ENCODE measurements around the gene SGTA. TPM values are rescaled to one million over a fixed set of nuclear protein-coding genes. Genes with fewer than 3 reads are reported as not detected.

The SGTA gene
- total and polyA plus RNA-seq, 9 of the 15 experiments (the other 6 are each of a cell fraction or from before 2014, with no cell fraction given): 1.4 to 110 (median 49.9) TPM

DNA sequence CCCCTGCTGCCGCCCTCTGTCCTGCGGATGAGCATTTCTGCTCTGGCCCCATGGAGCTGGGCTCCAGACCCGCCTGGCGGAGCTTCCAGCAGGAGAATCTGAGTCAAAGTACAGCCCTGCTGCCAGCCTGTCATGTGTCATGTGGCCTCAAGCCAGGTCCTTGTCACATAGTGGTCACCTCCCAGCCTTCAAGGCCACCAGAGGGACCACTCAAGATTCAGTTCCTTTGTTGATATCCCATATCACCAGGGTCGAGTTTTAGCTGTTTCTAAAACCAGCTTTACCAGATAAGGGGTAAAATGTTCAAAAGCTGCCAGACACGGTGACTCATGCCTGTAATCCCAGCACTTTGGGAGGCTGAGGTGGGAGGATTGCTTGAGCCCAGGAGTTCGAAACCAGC lies 15.7 kb upstream of the SGTA start (continued):
- TF ChIP-seq TCF3 (CRISPR knock-in tag; IDR thresholded peaks at IDR 0.05): peak; percentile 31; the same call in 1 of the 2 replicates
- no peak for TF ChIP-seq TAF9B (IDR thresholded peaks at IDR 0.05; ENCODE audit: partially characterized antibody)
- TF ChIP-seq, protein P1, sequence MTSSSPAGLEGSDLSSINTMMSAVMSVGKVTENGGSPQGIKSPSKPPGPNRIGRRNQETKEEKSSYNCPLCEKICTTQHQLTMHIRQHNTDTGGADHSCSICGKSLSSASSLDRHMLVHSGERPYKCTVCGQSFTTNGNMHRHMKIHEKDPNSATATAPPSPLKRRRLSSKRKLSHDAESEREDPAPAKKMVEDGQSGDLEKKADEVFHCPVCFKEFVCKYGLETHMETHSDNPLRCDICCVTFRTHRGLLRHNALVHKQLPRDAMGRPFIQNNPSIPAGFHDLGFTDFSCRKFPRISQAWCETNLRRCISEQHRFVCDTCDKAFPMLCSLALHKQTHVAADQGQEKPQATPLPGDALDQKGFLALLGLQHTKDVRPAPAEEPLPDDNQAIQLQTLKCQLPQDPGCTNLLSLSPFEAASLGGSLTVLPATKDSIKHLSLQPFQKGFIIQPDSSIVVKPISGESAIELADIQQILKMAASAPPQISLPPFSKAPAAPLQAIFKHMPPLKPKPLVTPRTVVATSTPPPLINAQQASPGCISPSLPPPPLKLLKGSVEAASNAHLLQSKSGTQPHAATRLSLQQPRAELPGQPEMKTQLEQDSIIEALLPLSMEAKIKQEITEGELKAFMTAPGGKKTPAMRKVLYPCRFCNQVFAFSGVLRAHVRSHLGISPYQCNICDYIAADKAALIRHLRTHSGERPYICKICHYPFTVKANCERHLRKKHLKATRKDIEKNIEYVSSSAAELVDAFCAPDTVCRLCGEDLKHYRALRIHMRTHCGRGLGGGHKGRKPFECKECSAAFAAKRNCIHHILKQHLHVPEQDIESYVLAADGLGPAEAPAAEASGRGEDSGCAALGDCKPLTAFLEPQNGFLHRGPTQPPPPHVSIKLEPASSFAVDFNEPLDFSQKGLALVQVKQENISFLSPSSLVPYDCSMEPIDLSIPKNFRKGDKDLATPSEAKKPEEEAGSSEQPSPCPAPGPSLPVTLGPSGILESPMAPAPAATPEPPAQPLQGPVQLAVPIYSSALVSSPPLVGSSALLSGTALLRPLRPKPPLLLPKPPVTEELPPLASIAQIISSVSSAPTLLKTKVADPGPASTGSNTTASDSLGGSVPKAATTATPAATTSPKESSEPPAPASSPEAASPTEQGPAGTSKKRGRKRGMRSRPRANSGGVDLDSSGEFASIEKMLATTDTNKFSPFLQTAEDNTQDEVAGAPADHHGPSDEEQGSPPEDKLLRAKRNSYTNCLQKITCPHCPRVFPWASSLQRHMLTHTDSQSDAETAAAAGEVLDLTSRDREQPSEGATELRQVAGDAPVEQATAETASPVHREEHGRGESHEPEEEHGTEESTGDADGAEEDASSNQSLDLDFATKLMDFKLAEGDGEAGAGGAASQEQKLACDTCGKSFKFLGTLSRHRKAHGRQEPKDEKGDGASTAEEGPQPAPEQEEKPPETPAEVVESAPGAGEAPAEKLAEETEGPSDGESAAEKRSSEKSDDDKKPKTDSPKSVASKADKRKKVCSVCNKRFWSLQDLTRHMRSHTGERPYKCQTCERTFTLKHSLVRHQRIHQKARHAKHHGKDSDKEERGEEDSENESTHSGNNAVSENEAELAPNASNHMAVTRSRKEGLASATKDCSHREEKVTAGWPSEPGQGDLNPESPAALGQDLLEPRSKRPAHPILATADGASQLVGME (CRISPR knock-in tag; IDR thresholded peaks at IDR 0.05): no peak
- TF ChIP-seq, protein P2, sequence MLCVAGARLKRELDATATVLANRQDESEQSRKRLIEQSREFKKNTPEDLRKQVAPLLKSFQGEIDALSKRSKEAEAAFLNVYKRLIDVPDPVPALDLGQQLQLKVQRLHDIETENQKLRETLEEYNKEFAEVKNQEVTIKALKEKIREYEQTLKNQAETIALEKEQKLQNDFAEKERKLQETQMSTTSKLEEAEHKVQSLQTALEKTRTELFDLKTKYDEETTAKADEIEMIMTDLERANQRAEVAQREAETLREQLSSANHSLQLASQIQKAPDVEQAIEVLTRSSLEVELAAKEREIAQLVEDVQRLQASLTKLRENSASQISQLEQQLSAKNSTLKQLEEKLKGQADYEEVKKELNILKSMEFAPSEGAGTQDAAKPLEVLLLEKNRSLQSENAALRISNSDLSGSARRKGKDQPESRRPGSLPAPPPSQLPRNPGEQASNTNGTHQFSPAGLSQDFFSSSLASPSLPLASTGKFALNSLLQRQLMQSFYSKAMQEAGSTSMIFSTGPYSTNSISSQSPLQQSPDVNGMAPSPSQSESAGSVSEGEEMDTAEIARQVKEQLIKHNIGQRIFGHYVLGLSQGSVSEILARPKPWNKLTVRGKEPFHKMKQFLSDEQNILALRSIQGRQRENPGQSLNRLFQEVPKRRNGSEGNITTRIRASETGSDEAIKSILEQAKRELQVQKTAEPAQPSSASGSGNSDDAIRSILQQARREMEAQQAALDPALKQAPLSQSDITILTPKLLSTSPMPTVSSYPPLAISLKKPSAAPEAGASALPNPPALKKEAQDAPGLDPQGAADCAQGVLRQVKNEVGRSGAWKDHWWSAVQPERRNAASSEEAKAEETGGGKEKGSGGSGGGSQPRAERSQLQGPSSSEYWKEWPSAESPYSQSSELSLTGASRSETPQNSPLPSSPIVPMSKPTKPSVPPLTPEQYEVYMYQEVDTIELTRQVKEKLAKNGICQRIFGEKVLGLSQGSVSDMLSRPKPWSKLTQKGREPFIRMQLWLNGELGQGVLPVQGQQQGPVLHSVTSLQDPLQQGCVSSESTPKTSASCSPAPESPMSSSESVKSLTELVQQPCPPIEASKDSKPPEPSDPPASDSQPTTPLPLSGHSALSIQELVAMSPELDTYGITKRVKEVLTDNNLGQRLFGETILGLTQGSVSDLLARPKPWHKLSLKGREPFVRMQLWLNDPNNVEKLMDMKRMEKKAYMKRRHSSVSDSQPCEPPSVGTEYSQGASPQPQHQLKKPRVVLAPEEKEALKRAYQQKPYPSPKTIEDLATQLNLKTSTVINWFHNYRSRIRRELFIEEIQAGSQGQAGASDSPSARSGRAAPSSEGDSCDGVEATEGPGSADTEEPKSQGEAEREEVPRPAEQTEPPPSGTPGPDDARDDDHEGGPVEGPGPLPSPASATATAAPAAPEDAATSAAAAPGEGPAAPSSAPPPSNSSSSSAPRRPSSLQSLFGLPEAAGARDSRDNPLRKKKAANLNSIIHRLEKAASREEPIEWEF (CRISPR knock-in tag; IDR thresholded peaks at IDR 0.05): no peak
- TF ChIP-seq ZZZ3 (IDR thresholded peaks at IDR 0.05): no peak
- 0 out of 2 replicates have a peak, but pooled peaks have one; percentile 34 for TF ChIP-seq JUND (IDR thresholded peaks at IDR 0.05; ENCODE audit: borderline replicate concordance, low read depth, low read length)
- TF ChIP-seq JUND (tag; IDR thresholded peaks at IDR 0.05; ENCODE audit: borderline replicate concordance, low read depth, low read length): no peak
- no peak for TF ChIP-seq SMARCA5 (IDR thresholded peaks at IDR 0.05)
- TF ChIP-seq NR1H2 (CRISPR knock-in tag; IDR thresholded peaks at IDR 0.05): no peak
- TF ChIP-seq ZNF24 (IDR thresholded peaks at IDR 0.05): no peak
- no peak for TF ChIP-seq GABPB1 (CRISPR knock-in tag; IDR thresholded peaks at IDR 0.05)
- no peak for TF ChIP-seq ZNF785 (CRISPR knock-in tag; IDR thresholded peaks at IDR 0.05)
- no peak for TF ChIP-seq BRD4 (IDR thresholded peaks at IDR 0.05)
- no peak for TF ChIP-seq MAFF (IDR thresholded peaks at IDR 0.05; ENCODE audit: low read length)
- TF ChIP-seq BMI1 (IDR thresholded peaks at IDR 0.05; ENCODE audit: low read length): no peak
- TF ChIP-seq, protein P3, sequence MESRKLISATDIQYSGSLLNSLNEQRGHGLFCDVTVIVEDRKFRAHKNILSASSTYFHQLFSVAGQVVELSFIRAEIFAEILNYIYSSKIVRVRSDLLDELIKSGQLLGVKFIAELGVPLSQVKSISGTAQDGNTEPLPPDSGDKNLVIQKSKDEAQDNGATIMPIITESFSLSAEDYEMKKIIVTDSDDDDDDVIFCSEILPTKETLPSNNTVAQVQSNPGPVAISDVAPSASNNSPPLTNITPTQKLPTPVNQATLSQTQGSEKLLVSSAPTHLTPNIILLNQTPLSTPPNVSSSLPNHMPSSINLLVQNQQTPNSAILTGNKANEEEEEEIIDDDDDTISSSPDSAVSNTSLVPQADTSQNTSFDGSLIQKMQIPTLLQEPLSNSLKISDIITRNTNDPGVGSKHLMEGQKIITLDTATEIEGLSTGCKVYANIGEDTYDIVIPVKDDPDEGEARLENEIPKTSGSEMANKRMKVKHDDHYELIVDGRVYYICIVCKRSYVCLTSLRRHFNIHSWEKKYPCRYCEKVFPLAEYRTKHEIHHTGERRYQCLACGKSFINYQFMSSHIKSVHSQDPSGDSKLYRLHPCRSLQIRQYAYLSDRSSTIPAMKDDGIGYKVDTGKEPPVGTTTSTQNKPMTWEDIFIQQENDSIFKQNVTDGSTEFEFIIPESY (CRISPR knock-in tag; IDR thresholded peaks at IDR 0.05): peak; percentile 86

Measured in K562 (cell line).